ENCODE data around the gene ADARB1. TPM values are rescaled to one million over a fixed set of nuclear protein-coding genes. Genes with fewer than 3 reads are reported as not detected.

ADARB1 gene
- total and polyA plus RNA-seq, 2 donors (not counting 1 experiment from before 2014, with no cell fraction given): 17.1 to 33.3 TPM

DNA sequence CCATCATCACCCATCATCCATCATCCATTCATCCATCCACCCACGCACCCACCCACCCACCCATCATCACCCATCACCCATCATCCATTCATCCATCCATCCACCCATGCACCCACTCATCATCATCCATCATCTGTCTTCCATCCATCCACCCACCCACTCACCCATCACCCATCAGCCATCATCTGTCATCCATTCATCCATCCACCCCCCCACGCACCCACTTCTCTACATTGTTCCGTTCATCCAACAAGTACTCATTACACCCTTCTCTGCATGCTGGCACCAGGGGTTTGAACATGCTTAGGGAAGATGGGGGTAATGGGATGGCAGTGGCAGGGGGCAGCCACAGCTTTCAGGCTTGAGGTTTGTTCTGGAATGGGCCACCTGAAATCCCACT lies 82.1 kb downstream of the ADARB1 start:
- TF ChIP-seq EZH2 (IDR thresholded peaks at IDR 0.05; ENCODE audit: borderline replicate concordance, insufficient read depth, low read depth, low read length, poor library complexity, severe bottlenecking) (no peak), CTCF (IDR thresholded peaks at IDR 0.05) (no peak)
- no peak overlapping the region for H3K4me3 ChIP-seq (ENCODE audit: control extremely low read depth in 1 of 5, extremely low read depth in 1 of 5, insufficient read depth in 1 of 5, low read depth in 2 of 5, low read length in 4 of 5)
- POLR2A ChIA-PET: no interaction called here
- peaks cover 47 to 48% of the 10 kb centered on the region in 2 donors for H3K4me1 ChIP-seq (ENCODE audit: control insufficient read depth in 2 of 2, insufficient read depth in 2 of 2, low read length in 2 of 2)
- Mint-ChIP-seq H3K9me3 (ENCODE audit: insufficient read depth) (peaks cover 6% of the 10 kb centered on the region), H3K4me1 (peaks cover 60% of the 10 kb centered on the region), H3K27me3 (no peaks in the 10 kb centered on the region), H3K27ac (no peak overlapping the region), H3K4me3 (no peak overlapping the region)
- peaks cover 0 to 8% of the 10 kb centered on the region in 2 experiments for H3K36me3 ChIP-seq (replicated peaks in 1 of 2; ENCODE audit: control extremely low read depth in 1 of 2, control insufficient read depth in 1 of 2, extremely low read depth in 1 of 2, insufficient read depth in 2 of 2, low read length in 1 of 2)
- H2AFZ ChIP-seq (ENCODE audit: insufficient read depth, low read depth, low read length, poor library complexity, severe bottlenecking): no peak overlapping the region
- H3K79me2 ChIP-seq (ENCODE audit: control insufficient read depth, insufficient read depth, low read length): peaks cover 34% of the 10 kb centered on the region
- H3K4me2 ChIP-seq (replicated peaks; ENCODE audit: low read depth, low read length, poor library complexity, severe bottlenecking): no peak overlapping the region
- H3K9me3 ChIP-seq (ENCODE audit: control extremely low read depth in 1 of 3, control insufficient read depth in 2 of 3, insufficient read depth in 1 of 3, low read length in 2 of 3): peaks cover 2 to 31% (median 21%) of the 10 kb centered on the region in 3 donors
- H3K27ac ChIP-seq (ENCODE audit: low read length in 2 of 2): no peak overlapping the region
- no peak overlapping the region for H3K9ac ChIP-seq (ENCODE audit: low read length)
- intact Hi-C loops (cut with micrococcal nuclease): no loop called here
- CTCF ChIA-PET: no interaction called here
- H3K27me3 ChIP-seq (replicated peaks in 1 of 4; ENCODE audit: control extremely low read depth in 1 of 4, control insufficient read depth in 3 of 4, insufficient read depth in 4 of 4, low read length in 3 of 4): no peaks in the 10 kb centered on the region
- ATAC-seq (ENCODE audit: low read depth): no peak
- WGBS (ENCODE audit: insufficient coverage): no CpG with 5 or more reads among the region's 3 CpGs
- no peak for DNase-seq
- H4K20me1 ChIP-seq (ENCODE audit: control insufficient read depth, insufficient read depth, low read length, poor library complexity, severe bottlenecking): peaks cover 72% of the 10 kb centered on the region

DNA sequence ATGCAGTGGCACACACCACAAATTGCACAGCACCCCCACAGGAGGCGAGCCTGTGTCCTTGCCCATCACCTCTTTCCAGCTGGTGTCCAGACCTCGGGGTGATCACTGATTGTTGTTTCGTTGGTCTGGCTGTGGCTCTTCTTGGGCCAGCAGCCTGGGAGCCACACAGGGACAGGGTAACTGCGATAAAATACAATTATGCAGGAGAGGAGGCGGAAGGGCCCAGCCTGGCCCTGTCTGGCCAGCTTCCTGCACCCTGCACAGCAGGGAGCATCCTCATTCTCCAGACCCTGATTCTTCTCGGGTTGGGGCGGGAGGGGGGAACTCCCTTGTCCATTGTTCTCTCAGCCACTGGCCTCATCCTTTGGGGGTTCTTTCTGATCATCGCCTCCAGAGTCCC lies 83.6 kb downstream of the ADARB1 start:
- Histone ChIP-seq H3K4me2 (replicated peaks; ENCODE audit: low read depth, low read length, poor library complexity, severe bottlenecking) (no peak overlapping the region), H3K27me3 (replicated peaks in 1 of 4; ENCODE audit: control extremely low read depth in 1 of 4, control insufficient read depth in 3 of 4, insufficient read depth in 4 of 4, low read length in 3 of 4) (no peaks in the 10 kb centered on the region), H4K20me1 (ENCODE audit: control insufficient read depth, insufficient read depth, low read length, poor library complexity, severe bottlenecking) (peaks cover 72% of the 10 kb centered on the region), H3K27ac (ENCODE audit: low read length in 2 of 2) (no peak overlapping the region), H3K36me3 (replicated peaks in 1 of 2; ENCODE audit: control extremely low read depth in 1 of 2, control insufficient read depth in 1 of 2, extremely low read depth in 1 of 2, insufficient read depth in 2 of 2, low read length in 1 of 2) (peaks cover 0 to 15% of the 10 kb centered on the region in 2 experiments), H3K9ac (ENCODE audit: low read length) (no peak overlapping the region), H3K4me1 (ENCODE audit: control insufficient read depth in 2 of 2, insufficient read depth in 2 of 2, low read length in 2 of 2) (peaks cover 32 to 33% of the 10 kb centered on the region in 2 donors), H3K4me3 (ENCODE audit: control extremely low read depth in 1 of 5, extremely low read depth in 1 of 5, insufficient read depth in 1 of 5, low read depth in 2 of 5, low read length in 4 of 5) (no peak overlapping the region), H3K9me3 (ENCODE audit: control extremely low read depth in 1 of 3, control insufficient read depth in 2 of 3, insufficient read depth in 1 of 3, low read length in 2 of 3) (peaks cover 2 to 31% (median 21%) of the 10 kb centered on the region in 3 donors), H3K79me2 (ENCODE audit: control insufficient read depth, insufficient read depth, low read length) (peaks cover 47% of the 10 kb centered on the region), H2AFZ (ENCODE audit: insufficient read depth, low read depth, low read length, poor library complexity, severe bottlenecking) (no peak overlapping the region)
- no peaks in the 10 kb centered on the region for H3K27me3 Mint-ChIP-seq
- no peak overlapping the region for H3K4me3 Mint-ChIP-seq
- POLR2A ChIA-PET: no interaction called here
- H3K27ac Mint-ChIP-seq: no peak overlapping the region
- no peak for TF ChIP-seq EZH2 (IDR thresholded peaks at IDR 0.05; ENCODE audit: borderline replicate concordance, insufficient read depth, low read depth, low read length, poor library complexity, severe bottlenecking)
- no peak for TF ChIP-seq CTCF (IDR thresholded peaks at IDR 0.05)
- DNase-seq (no peak), ATAC-seq (ENCODE audit: low read depth) (no peak)
- CTCF ChIA-PET: interaction anchor here (3.0 kb wide), 1 partner anchor 19 kb away, joined by 20 read pairs; no protein-coding TSS in a partner anchor
- H3K9me3 Mint-ChIP-seq (ENCODE audit: insufficient read depth): peaks cover 6% of the 10 kb centered on the region
- H3K4me1 Mint-ChIP-seq: peaks cover 47% of the 10 kb centered on the region
- intact Hi-C loops (cut with micrococcal nuclease): no loop called here
- WGBS (ENCODE audit: insufficient coverage): 100% methylated on average over 7 of the region's 8 CpGs

Measured in B cell (primary cell).